K562 (cell line): ENCODE measurements around the gene SCGB3A2. TPM values are rescaled to one million over a fixed set of nuclear protein-coding genes. Genes with fewer than 3 reads are reported as not detected.

Source experiments
- ATAC-seq: fragments of 200-7000 bp; cut with Tn5 transposase; 3 replicates; pipeline ENCODE4 v1.9.1; 2020; ENCODE audit warnings: moderate library complexity
- BruUV-seq: library from RNA; stranded (reverse); fragments of 400-500 nt; replicated peaks from 2 replicates; lab custom pipeline; 2021; lab: Mats Ljungman, UMichigan
- CTCF ChIA-PET: fragments of 300-600 bp; formaldehyde crosslinking; extraction: SDS; loops from one replicate; lab custom pipeline; 2021; ENCODE audit warnings: low intra/inter-chr PET ratio; lab: Yijun Ruan, JAX
- POLR2A ChIA-PET: fragments of 300-600, 350-650 bp; sonication (Branson Sonifier 250); formaldehyde crosslinking; extraction: SDS; loops from one replicate; lab custom pipeline; 2021; ENCODE audit warnings: antibody characterized with exemption, inconsistent platforms; lab: Yijun Ruan, JAX
- DNase-seq, 4 experiments: peaks; one replicate each; pipeline versions ENCODE4 v3.0.0 to v3.0.0-alpha.2; 2011 to 2018; ENCODE audit warnings: low spot score in 3 of 4, mixed read lengths in 3 of 4; ENCODE audit errors: extremely low read depth in 1 of 4
- FAIRE-seq: peaks from 2 replicates; lab custom pipeline; 2011; peaks lifted over from hg19 to GRCh38; lab: Jason Lieb, UNC
- H2AFZ ChIP-seq: 2 replicates; pipeline ENCODE4 v1.6.0; 2011; ENCODE audit warnings: low read depth, low read length, control low read depth, inconsistent platforms
- H3K27ac ChIP-seq: fragments of 200-600 bp; 3 replicates; pipeline ENCODE4 v1.8.0; 2011; ENCODE audit warnings: low read depth, mild to moderate bottlenecking, control low read depth, inconsistent platforms, low read length, moderate library complexity, mixed read lengths; ENCODE audit errors: extremely low read depth
- H3K27me3 ChIP-seq, 2 experiments: fragments of 300-600 bp in 1 of 2; 2 replicates in 1 of 2; 3 replicates in 1 of 2; pipeline versions ENCODE4 v1.6.0 to v1.8.0; 2011; ENCODE audit warnings: inconsistent platforms in 2 of 2, low read length in 2 of 2, mild to moderate bottlenecking in 1 of 2, mixed read lengths in 1 of 2, moderate library complexity in 1 of 2; ENCODE audit not compliant: control insufficient read depth in 2 of 2, insufficient read depth in 2 of 2
- H3K36me3 ChIP-seq: fragments of 300-600 bp; 3 replicates; pipeline ENCODE4 v1.8.0; 2011; ENCODE audit warnings: mild to moderate bottlenecking, low read length, inconsistent platforms; ENCODE audit not compliant: control insufficient read depth, insufficient read depth
- H3K4me1 ChIP-seq, 2 experiments: fragments of 200-600 bp in 1 of 2; replicated peaks in 1 of 2; 2 replicates in 1 of 2; 3 replicates in 1 of 2; pipeline versions ENCODE4 v1.5.1 to v1.8.0; 2011; ENCODE audit warnings: inconsistent platforms in 2 of 2, low read length in 2 of 2, mild to moderate bottlenecking in 1 of 2, mixed read lengths in 1 of 2, moderate library complexity in 1 of 2; ENCODE audit not compliant: control insufficient read depth in 2 of 2, insufficient read depth in 2 of 2
- H3K4me2 ChIP-seq: 2 replicates; pipeline ENCODE4 v1.6.1; 2011; ENCODE audit warnings: low read length, control low read depth, inconsistent platforms, mixed read lengths; ENCODE audit not compliant: insufficient read depth
- H3K4me3 ChIP-seq: fragments of 200-600 bp; sonication (generic), shearing (Covaris generic); 2 replicates; pipeline ENCODE4 v1.5.1; 2016; ENCODE audit warnings: control low read depth, inconsistent platforms
- H3K79me2 ChIP-seq: fragments of 200-600 bp; 3 replicates; pipeline ENCODE4 v1.8.0; 2011; ENCODE audit warnings: low read length, inconsistent platforms; ENCODE audit not compliant: control insufficient read depth, insufficient read depth
- H3K9ac ChIP-seq, 2 experiments: 2 replicates each; pipeline versions ENCODE4 v1.6.0 to v1.6.1; 2011; ENCODE audit warnings: low read depth in 2 of 2, low read length in 2 of 2, control low read depth in 1 of 2, inconsistent platforms in 1 of 2, mild to moderate bottlenecking in 1 of 2, mixed read lengths in 1 of 2; ENCODE audit not compliant: insufficient read depth in 1 of 2
- H3K9me1 ChIP-seq: one replicate; pipeline ENCODE4 v1.6.0; 2011; ENCODE audit warnings: inconsistent platforms, mild to moderate bottlenecking, low read length, moderate library complexity; ENCODE audit not compliant: control insufficient read depth, insufficient read depth
- H3K9me3 ChIP-seq: replicated peaks from 2 replicates; pipeline ENCODE4 v1.5.1; 2011; ENCODE audit warnings: low read depth, low read length, inconsistent platforms; ENCODE audit not compliant: control insufficient read depth, insufficient read depth
- H4K20me1 ChIP-seq: replicated peaks from 2 replicates; pipeline ENCODE4 v1.6.1; 2011; ENCODE audit warnings: low read length, inconsistent platforms, mixed read lengths; ENCODE audit not compliant: control insufficient read depth, insufficient read depth
- GATAD2B ChIP-seq: fragments of 450-650 bp; IDR thresholded peaks from 2 replicates; pipeline ENCODE4 v1.6.1; 2017; ENCODE audit warnings: mild to moderate bottlenecking, borderline replicate concordance
- MAFG ChIP-seq: fragments of 450-650 bp; conservative IDR thresholded peaks from 2 replicates; pipeline ENCODE4 v1.6.1; 2016; ENCODE audit warnings: missing genetic modification characterization, missing compliant biosample characterization
- PBX2 ChIP-seq, 2 experiments: IDR thresholded peaks in 1 of 2; conservative IDR thresholded peaks in 1 of 2; 2 replicates each; pipeline ENCODE4 v1.6.1; 2016; ENCODE audit warnings: low read depth in 2 of 2, mild to moderate bottlenecking in 1 of 2, missing compliant biosample characterization in 1 of 2, missing genetic modification characterization in 1 of 2, moderate library complexity in 1 of 2
- THRAP3 ChIP-seq: fragments of 450-650 bp; IDR thresholded peaks from 2 replicates; pipeline ENCODE4 v1.6.1; 2016; ENCODE audit warnings: mild to moderate bottlenecking, inconsistent platforms, borderline replicate concordance
- ZC3H4 ChIP-seq: sonication (generic); formaldehyde crosslinking; IDR thresholded peaks from 2 replicates; pipeline ENCODE4 v1.9.0; 2021; ENCODE audit warnings: missing genetic modification reagents, borderline replicate concordance
- WGBS: fragments of 100-300 bp; shearing (Covaris generic); methylation state at CpG from one replicate; pipeline ENCODE4 v1.1.6; 2016; ENCODE audit warnings: low coverage, mixed read lengths; ENCODE audit not compliant: insufficient coverage; ENCODE audit errors: missing lambda C conversion rate; 5-methylcytosine and 5-hydroxymethylcytosine counted together
- in situ Hi-C: fragments of 300-500 bp; cut with MboI; formaldehyde crosslinking; loops from 4 replicates; pipeline ENCODE4 v1.15.0; 2018; ENCODE audit warnings: inconsistent platforms, mixed read lengths
- intact Hi-C: fragments of 100-400 bp; cut with micrococcal nuclease; formaldehyde crosslinking; loops from 2 replicates; pipeline ENCODE4 v1.14.2; 2022
- polyA plus RNA-seq, 8 experiments: library from polyadenylated mRNA; depleted of rRNA in 4 of 8; stranded (reverse) in 5 of 8; unstranded in 3 of 8; fragments of >200 nt; fragmentation: Nextera tagmentation in 2 of 8; fragmentation: Illumina TruSeq in 1 of 8; extraction: Ambion mirVana in 2 of 8; extraction: Trizol in 1 of 8; gene quantifications; 2 replicates each; pipeline versions ENCODE4 v1.2.1 to v1.2.3, GENCODE V29; 2011 to 2014; ENCODE audit warnings: inconsistent platforms in 1 of 8, missing spikeins in 1 of 8
- total RNA-seq, 7 experiments: library from RNA; depleted of rRNA in 6 of 7; stranded (reverse); fragments of >200 nt in 6 of 7; fragmentation: Illumina TruSeq in 2 of 7; extraction: Trizol in 2 of 7; gene quantifications; 2 replicates each; pipeline versions ENCODE4 v1.2.1 to v1.2.3, GENCODE V29; 2011 to 2021; ENCODE audit warnings: low replicate concordance in 1 of 7
- TF ChIP-seq, protein P1 (sequence below), 2 experiments: fragments of 150-350 bp in 1 of 2; IDR thresholded peaks; 2 replicates each; pipeline ENCODE4 v1.6.1; 2012 to 2016; ENCODE audit warnings: low read depth in 2 of 2, low read length in 2 of 2, mild to moderate bottlenecking in 1 of 2, moderate library complexity in 1 of 2
- TF ChIP-seq, protein P2 (sequence below): IDR thresholded peaks from 2 replicates; pipeline ENCODE4 v1.6.1; 2014; ENCODE audit warnings: antibody characterized with exemption

The SCGB3A2 gene
- total and polyA plus RNA-seq, 9 of the 15 experiments (the other 6 are each of a cell fraction or from before 2014, with no cell fraction given), result 0.35 TPM; not detected in 8

GRCh38 chr5:147876626-147877025 lies 1.9 kb upstream of the SCGB3A2 start:
- Histone ChIP-seq H3K4me1 (no peaks in the 10 kb centered on the region), H3K4me2 (no peak overlapping the region), H2AFZ (no peak overlapping the region), H3K4me3 (no peak overlapping the region), H3K9me3 (no peaks in the 10 kb centered on the region), H3K36me3 (no peaks in the 10 kb centered on the region), H3K79me2 (no peaks in the 10 kb centered on the region), H3K27me3 (no peaks in the 10 kb centered on the region), H3K9me1 (no peaks in the 10 kb centered on the region), H3K9ac (no peak overlapping the region), H3K27ac (no peak overlapping the region), H4K20me1 (no peaks in the 10 kb centered on the region)
- no peak for FAIRE-seq
- ChIA-PET POLR2A (no interaction called here), CTCF (no interaction called here)
- TF ChIP-seq, protein P1, sequence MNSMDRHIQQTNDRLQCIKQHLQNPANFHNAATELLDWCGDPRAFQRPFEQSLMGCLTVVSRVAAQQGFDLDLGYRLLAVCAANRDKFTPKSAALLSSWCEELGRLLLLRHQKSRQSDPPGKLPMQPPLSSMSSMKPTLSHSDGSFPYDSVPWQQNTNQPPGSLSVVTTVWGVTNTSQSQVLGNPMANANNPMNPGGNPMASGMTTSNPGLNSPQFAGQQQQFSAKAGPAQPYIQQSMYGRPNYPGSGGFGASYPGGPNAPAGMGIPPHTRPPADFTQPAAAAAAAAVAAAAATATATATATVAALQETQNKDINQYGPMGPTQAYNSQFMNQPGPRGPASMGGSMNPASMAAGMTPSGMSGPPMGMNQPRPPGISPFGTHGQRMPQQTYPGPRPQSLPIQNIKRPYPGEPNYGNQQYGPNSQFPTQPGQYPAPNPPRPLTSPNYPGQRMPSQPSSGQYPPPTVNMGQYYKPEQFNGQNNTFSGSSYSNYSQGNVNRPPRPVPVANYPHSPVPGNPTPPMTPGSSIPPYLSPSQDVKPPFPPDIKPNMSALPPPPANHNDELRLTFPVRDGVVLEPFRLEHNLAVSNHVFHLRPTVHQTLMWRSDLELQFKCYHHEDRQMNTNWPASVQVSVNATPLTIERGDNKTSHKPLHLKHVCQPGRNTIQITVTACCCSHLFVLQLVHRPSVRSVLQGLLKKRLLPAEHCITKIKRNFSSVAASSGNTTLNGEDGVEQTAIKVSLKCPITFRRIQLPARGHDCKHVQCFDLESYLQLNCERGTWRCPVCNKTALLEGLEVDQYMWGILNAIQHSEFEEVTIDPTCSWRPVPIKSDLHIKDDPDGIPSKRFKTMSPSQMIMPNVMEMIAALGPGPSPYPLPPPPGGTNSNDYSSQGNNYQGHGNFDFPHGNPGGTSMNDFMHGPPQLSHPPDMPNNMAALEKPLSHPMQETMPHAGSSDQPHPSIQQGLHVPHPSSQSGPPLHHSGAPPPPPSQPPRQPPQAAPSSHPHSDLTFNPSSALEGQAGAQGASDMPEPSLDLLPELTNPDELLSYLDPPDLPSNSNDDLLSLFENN (IDR thresholded peaks at IDR 0.05; ENCODE audit: low read depth in 2 of 2, low read length in 2 of 2), result no peak
- TF ChIP-seq PBX2 (CRISPR knock-in tag; IDR thresholded peaks at IDR 0.05; ENCODE audit: low read depth), result no peak
- no peak for TF ChIP-seq PBX2 (tag; conservative IDR thresholded peaks at IDR 0.05; ENCODE audit: low read depth)
- TF ChIP-seq, protein P2, sequence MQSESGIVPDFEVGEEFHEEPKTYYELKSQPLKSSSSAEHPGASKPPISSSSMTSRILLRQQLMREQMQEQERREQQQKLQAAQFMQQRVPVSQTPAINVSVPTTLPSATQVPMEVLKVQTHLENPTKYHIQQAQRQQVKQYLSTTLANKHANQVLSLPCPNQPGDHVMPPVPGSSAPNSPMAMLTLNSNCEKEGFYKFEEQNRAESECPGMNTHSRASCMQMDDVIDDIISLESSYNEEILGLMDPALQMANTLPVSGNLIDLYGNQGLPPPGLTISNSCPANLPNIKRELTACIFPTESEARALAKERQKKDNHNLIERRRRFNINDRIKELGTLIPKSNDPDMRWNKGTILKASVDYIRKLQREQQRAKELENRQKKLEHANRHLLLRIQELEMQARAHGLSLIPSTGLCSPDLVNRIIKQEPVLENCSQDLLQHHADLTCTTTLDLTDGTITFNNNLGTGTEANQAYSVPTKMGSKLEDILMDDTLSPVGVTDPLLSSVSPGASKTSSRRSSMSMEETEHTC, result no peak
- no peak for TF ChIP-seq GATAD2B
- TF ChIP-seq THRAP3, result no peak
- TF ChIP-seq MAFG (tag), result no peak
- TF ChIP-seq ZC3H4 (CRISPR knock-in tag), result no peak
- no peak for DNase-seq
- BruUV-seq, result no TSS peak
- ATAC-seq, result no peak
- intact Hi-C loops, result no loop called here
- in situ Hi-C loops, result no loop called here
- 0% methylated on average over 2 of the region's 2 CpGs for WGBS
